Activated naive CD8-positive, alpha-beta T cell treated with anti-CD3 and anti-CD28 coated beads for 36 hours (primary cell): ENCODE results near the gene UHRF1. TPM values are rescaled to one million over a fixed set of nuclear protein-coding genes. Genes with fewer than 3 reads are reported as not detected.
"Not testable (repeated sequence)": the region's sequence is repeated elsewhere in the genome, so short reads cannot be mapped to it uniquely, and the experiment has no call there.

Experiments
- DNase-seq: peaks from one replicate; pipeline ENCODE4 v3.0.0; 2021
- H3K27ac Mint-ChIP-seq: one replicate; pipeline ENCODE4 v1.8.0; 2022; ENCODE audit warnings: mild to moderate bottlenecking, moderate library complexity, mixed read lengths
- H3K27me3 Mint-ChIP-seq: one replicate; pipeline ENCODE4 v1.8.0; 2022; ENCODE audit warnings: mild to moderate bottlenecking, mixed read lengths
- H3K36me3 Mint-ChIP-seq: one replicate; pipeline ENCODE4 v1.8.0; 2021; ENCODE audit warnings: mild to moderate bottlenecking, mixed read lengths
- H3K4me1 Mint-ChIP-seq: one replicate; pipeline ENCODE4 v1.8.0; 2021; ENCODE audit warnings: mixed read lengths
- H3K4me3 Mint-ChIP-seq: one replicate; pipeline ENCODE4 v1.8.0; 2022; ENCODE audit warnings: mild to moderate bottlenecking, moderate library complexity, mixed read lengths
- H3K9me3 Mint-ChIP-seq: one replicate; pipeline ENCODE4 v1.8.0; 2022; ENCODE audit warnings: mixed read lengths
- total RNA-seq, 2 experiments: library from RNA; stranded (reverse); gene quantifications; one replicate each; pipeline ENCODE4 v1.2.3, GENCODE V29; 2021

UHRF1 gene
- total RNA-seq, 2 experiments from 2014 or later = 244 to 245 TPM

DNA sequence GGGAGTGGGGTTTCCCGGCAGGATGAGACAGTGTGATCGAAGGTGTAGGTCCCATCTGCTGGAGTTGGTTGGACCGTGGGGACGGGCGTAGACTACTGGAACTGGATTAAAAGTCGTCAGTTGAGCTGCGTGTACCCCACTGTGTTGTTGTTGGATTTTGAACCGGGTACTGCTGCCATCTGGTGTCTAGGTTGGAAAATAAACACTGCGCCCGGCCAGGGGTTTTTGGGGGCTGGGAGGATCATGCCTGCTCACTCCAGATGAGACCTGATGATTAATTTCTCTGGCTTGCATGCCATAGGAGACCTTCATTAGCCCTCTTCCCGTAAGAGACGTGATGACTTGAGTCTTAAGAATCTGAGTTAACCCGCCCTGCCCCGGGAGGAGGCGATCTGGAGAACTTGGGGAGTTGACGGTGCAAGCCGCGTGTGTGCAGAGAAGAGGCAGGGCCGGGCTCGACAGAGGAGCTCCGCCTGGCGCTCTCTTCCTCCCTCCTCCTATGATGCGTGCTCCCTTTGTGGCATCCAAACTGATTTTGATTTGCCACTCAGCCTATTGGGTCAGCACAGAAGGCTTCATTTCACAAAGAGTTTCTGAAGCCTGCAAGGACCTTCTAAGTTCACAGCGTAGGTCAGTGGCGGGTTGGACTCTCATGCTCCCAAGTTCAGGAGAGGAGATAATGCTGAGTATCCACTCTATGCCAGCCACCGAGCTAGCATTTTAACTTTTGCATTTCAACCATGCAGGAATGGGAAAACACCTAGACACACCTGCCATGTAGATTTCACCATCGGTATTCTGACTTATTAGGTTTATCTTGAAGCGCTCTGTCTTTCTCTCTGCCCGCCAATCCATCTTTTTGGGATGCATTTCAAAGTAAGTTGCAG is 2.7 kb downstream of the UHRF1 start:
- Mint-ChIP-seq H3K4me1 (peaks cover 64% of the 10 kb centered on the region), H3K4me3 (peak overlapping the region; percentile 91), H3K36me3 (peaks cover 65% of the 10 kb centered on the region), H3K27ac (peak overlapping the region; percentile 79), H3K9me3 (no peaks in the 10 kb centered on the region), H3K27me3 (no peaks in the 10 kb centered on the region)
- peak; percentile 77 for DNase-seq

DNA sequence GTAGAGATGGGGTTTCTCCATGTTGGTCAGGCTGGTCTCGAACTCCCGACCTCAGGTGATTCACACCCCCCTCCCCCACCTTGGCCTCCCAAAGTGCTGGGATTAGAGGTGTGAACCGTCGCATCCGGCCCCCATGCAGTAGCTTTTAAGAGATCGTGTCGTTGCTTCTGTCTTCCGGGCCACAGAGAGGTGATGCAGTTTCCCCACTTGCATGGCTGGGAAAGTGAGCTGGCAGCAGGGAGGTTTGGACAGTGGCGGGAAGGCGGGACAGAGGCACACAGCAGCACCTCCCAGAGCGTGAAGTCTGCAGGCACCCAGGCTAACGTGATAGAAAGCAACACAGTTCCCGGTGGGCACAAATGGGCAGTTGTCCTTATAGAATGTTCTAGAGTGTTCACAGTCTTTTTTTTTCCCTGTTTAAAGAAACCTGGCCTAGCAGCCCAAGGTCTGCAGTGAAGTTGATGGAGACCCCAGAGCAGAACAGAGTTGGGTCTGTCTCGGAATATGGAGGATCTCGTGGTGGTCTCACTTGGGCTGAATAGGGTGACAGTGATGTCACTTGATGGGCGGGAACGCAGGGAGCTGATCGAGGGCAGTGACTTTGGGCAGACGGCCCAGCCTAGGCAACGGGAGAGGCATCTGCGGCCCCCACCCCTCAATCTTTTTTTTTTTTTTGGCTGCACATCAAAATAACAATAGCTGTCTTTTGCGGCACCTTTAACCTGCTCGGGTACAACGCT is 4.9 kb downstream of the UHRF1 start:
- peaks cover 75% of the 10 kb centered on the region for H3K36me3 Mint-ChIP-seq
- H3K4me1 Mint-ChIP-seq = peaks cover 57% of the 10 kb centered on the region
- peak; percentile 43 for DNase-seq
- peak overlapping the region; percentile 85 for H3K27ac Mint-ChIP-seq
- H3K27me3 Mint-ChIP-seq = no peaks in the 10 kb centered on the region
- no peaks in the 10 kb centered on the region for H3K9me3 Mint-ChIP-seq
- H3K4me3 Mint-ChIP-seq = peak overlapping the region; percentile 88

DNA sequence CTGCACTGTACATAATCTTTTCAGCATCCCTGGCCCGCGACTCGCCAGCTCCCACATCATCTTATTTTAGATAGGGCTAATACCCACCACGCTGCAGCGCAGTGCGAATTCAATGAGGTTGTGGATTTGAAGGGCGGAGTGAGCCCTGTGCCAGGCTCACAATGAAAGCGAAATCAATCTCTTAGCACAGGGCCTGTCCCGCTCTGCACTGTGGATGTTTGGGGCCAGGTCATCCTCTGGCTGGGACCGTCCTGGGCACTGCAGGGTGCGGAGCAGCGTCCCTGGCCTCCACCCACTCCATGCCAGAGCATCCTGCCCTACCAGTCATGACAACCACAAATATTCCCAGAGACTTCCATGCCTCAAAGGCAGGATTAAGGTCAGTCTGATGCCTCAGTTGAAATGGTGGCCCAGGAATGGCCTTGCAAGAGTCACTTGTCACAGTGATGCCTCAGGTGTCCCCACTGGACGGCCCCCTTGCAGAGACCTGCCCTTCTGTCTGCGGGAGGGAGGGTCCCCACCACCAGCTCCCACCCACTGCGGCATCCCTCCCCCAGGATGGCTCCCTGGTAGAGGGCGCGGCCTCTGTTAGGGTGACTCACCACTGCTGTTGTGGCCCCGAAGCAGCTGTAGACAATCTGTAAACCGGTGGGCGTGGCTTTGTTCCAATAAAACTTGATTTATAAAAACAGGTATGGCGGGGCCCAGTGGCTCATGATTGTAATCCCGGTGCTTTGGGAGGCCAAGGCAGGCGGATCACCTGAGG is 5.6 kb downstream of the UHRF1 start:
- Mint-ChIP-seq H3K36me3 (peaks cover 79% of the 10 kb centered on the region), H3K27me3 (no peaks in the 10 kb centered on the region), H3K9me3 (no peaks in the 10 kb centered on the region), H3K4me3 (peak overlapping the region; percentile 88), H3K27ac (peak overlapping the region; percentile 85), H3K4me1 (peaks cover 57% of the 10 kb centered on the region)
- peak; percentile 79 for DNase-seq

DNA sequence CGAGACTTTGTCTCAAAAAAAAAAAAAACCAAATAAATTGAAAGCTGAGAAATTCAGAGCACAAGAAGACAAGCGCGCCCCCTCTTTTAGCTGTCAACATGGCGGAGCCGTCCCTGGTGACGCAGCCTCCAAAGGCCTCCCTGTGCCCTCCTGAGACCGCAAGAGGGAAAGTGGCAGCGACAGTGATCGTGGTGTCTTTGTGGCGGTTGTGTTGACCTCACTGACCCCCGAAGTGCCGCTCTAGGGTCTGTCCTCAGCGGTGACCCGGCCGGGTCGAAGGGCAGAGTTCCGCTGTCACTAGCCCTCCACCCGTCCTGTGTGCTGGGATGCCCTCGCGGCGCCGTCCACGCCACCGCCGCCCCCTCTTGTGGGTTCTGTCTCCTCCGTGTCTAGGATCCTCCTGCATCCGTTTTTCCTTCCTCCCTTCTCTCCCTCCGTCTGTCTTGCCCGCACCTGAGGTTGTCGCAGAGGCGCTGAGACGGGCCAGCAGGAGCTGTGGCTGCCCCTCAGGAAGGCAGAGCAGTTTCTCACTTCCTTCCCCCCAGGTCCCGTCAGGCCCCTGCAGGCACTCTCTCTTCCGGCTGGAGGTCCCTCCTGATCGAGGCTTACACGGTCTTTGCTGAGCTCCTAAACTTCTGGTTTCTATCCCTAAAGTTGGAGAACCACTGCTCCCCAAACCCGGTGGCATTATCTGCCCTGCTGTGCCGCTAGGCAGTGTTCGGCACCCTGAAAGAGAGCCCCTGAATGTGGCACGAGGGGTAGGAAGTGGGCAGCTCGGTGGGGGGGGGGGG is 7.2 kb downstream of the UHRF1 start:
- no peaks in the 10 kb centered on the region for H3K9me3 Mint-ChIP-seq
- DNase-seq = peak; percentile 53
- H3K27me3 Mint-ChIP-seq = no peaks in the 10 kb centered on the region
- H3K27ac Mint-ChIP-seq = peak overlapping the region; percentile 85
- peaks cover 53% of the 10 kb centered on the region for H3K4me1 Mint-ChIP-seq
- H3K4me3 Mint-ChIP-seq = peak overlapping the region; percentile 88
- peaks cover 78% of the 10 kb centered on the region for H3K36me3 Mint-ChIP-seq

DNA sequence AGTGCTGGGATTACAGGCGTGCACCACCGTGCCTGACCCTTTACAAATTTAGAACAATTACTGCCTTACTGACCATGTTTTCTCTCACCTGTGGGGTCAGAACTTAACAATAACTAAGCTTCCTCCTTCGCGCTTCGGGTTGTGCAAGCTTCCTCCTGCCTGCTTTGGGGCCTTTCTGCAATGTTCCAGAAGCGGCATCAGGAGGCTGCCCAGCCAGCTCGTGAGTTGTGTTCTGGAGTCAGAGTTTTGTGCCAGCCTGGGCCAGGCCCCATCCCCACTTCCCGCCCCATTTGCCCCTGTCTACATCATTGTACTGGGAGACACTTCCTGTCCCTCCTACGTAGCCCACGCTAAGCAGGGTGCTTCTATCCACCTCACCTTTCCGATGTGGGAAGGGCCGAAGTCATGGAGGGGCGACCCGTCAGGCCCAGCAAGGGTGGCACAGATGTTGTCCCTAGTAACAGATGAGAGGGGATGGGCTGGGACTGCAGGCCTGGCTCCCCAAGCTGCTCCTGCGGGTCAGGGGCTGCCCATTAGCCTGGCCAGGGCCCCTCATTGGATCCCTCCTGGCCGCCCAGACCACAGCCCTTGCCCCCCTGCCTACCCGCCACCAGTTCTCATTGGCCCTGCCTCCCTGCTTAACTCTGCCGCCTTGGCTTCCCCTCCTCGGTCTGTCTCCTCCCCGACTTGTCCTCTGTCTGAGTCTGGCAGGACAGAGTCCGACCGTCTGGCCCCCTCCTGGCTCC is 13.4 kb downstream of the UHRF1 start:
- H3K4me1 Mint-ChIP-seq = peaks cover 8% of the 10 kb centered on the region
- peaks cover 55% of the 10 kb centered on the region for H3K36me3 Mint-ChIP-seq
- H3K9me3 Mint-ChIP-seq = no peaks in the 10 kb centered on the region
- DNase-seq = no peak
- H3K27ac Mint-ChIP-seq = no peak overlapping the region
- H3K4me3 Mint-ChIP-seq = no peak overlapping the region
- H3K27me3 Mint-ChIP-seq = no peaks in the 10 kb centered on the region

DNA sequence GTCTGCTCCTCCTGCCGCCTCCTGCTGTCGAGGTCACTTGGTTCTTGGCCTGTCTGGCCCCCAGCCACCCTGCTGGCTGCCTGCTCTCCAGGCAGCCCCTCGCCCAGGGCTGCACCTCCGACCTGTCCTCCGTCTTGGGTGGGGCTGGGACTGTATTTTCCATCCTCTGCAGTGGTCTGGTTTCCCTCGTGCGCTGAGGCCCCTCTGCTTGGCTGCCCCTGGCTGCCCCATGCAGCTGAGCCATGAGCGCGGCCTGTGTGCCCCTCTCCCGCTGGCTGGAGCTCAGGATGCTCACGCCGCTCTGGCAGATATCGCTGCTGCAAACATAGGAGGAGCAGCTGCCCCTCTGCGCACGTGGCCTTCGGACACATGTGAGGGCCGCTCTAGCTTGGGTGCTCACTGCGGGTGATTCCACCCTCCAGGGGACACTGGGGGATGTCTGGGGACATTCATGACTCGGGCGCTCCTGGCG is 14.0 kb downstream of the UHRF1 start:
- Mint-ChIP-seq H3K9me3 (no peaks in the 10 kb centered on the region), H3K27ac (no peak overlapping the region), H3K4me3 (no peak overlapping the region), H3K36me3 (peaks cover 51% of the 10 kb centered on the region), H3K27me3 (no peaks in the 10 kb centered on the region), H3K4me1 (peaks cover 8% of the 10 kb centered on the region)
- DNase-seq = no peak

DNA sequence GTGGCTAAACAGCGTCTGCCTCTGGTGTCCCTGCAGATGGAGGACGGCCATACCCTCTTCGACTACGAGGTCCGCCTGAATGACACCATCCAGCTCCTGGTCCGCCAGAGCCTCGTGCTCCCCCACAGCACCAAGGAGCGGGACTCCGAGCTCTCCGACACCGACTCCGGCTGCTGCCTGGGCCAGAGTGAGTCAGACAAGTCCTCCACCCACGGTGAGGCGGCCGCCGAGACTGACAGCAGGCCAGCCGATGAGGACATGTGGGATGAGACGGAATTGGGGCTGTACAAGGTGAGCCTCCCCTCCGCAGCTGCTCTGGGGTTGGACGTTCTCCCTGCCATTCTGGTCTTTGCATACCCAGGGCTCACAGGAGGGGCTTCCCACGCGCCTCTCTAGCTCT is 19.9 kb downstream of the UHRF1 start:
- Mint-ChIP-seq H3K4me1 (peaks cover 6% of the 10 kb centered on the region), H3K27ac (no peak overlapping the region), H3K27me3 (no peaks in the 10 kb centered on the region), H3K36me3 (peaks cover 47% of the 10 kb centered on the region), H3K9me3 (no peaks in the 10 kb centered on the region), H3K4me3 (no peak overlapping the region)
- no peak for DNase-seq

DNA sequence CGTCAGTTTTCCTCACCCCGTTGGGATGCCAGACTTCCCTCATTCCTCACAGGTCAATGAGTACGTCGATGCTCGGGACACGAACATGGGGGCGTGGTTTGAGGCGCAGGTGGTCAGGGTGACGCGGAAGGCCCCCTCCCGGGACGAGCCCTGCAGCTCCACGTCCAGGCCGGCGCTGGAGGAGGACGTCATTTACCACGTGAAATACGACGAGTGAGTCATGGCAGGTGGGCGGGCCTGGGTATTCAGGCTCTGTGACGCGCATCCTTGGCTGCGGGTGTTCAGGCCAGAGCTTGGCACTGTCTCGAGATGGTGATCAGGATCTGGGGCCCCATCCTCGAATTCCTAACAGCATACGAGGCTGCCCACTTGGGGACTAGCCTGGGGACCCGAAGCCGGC is 21.4 kb downstream of the UHRF1 start:
- no peaks in the 10 kb centered on the region for H3K9me3 Mint-ChIP-seq
- peaks cover 55% of the 10 kb centered on the region for H3K36me3 Mint-ChIP-seq
- no peaks in the 10 kb centered on the region for H3K27me3 Mint-ChIP-seq
- peak overlapping the region; percentile 12 for H3K27ac Mint-ChIP-seq
- DNase-seq = no peak
- peaks cover 3% of the 10 kb centered on the region for H3K4me1 Mint-ChIP-seq
- H3K4me3 Mint-ChIP-seq = no peak overlapping the region

DNA sequence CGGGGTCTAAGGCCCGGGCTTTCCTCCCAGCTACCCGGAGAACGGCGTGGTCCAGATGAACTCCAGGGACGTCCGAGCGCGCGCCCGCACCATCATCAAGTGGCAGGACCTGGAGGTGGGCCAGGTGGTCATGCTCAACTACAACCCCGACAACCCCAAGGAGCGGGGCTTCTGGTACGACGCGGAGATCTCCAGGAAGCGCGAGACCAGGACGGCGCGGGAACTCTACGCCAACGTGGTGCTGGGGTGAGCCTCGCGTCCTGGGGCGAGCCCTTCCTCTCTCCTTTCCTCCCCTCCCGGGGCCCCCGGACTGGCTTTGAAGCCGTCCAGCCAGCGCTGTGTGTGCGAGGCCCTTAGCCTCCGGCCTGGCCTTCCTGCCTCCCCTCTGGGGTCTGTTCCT is 23.4 kb downstream of the UHRF1 start:
- no peaks in the 10 kb centered on the region for H3K9me3 Mint-ChIP-seq
- no peak for DNase-seq
- no peak overlapping the region for H3K27ac Mint-ChIP-seq
- peak overlapping the region; percentile 10 for H3K4me3 Mint-ChIP-seq
- H3K4me1 Mint-ChIP-seq = peaks cover 1% of the 10 kb centered on the region
- no peaks in the 10 kb centered on the region for H3K27me3 Mint-ChIP-seq
- H3K36me3 Mint-ChIP-seq = peaks cover 64% of the 10 kb centered on the region

DNA sequence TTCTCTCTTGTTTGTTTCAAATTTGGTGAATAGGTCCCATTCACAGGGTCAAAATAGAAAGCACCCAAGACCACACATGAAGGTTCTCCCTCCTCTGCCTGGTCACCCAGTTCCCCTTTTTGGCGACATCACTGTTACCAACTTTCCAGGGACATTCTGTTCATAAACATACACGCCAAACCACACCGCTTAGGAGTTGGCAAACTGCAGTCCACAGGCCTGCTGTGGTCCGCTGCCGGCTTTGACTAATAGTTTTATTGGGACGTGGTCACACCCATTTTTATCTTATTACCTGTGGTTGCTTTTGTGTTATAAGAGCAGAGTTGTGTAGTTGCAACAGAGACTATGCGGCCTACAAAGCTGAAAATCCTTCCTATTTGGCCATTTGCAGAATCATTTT is 24.2 kb downstream of the UHRF1 start:
- H3K9me3 Mint-ChIP-seq = no peaks in the 10 kb centered on the region
- no peak overlapping the region for H3K27ac Mint-ChIP-seq

DNA sequence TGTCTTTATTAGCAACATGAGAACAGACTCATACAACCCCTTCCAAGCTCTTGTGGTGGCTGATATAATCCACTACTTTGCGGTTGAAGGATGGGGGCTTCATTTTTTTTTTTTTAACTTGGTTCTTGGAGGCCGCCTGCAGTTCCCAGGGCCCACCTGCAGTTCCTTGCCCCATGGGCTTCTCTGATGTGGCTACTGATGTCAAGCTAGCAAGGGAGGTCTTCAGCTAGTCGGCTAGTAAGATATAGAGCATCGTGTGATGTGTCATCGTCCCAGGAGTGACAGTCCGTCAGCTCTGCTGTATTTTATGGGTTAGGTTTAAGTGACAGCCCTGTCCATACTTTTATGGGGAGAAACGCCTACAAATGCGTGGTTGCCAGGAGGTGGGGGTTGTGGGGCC is 26.1 kb downstream of the UHRF1 start:
- Mint-ChIP-seq H3K4me1 (peaks cover 5% of the 10 kb centered on the region), H3K27me3 (no peaks in the 10 kb centered on the region), H3K4me3 (no peak overlapping the region), H3K36me3 (peaks cover 66% of the 10 kb centered on the region), H3K27ac (no peak overlapping the region), H3K9me3 (no peaks in the 10 kb centered on the region)
- no peak for DNase-seq

More for the DNA sequence above, 24.2 kb downstream of the UHRF1 start:
- Mint-ChIP-seq H3K27me3 (no peaks in the 10 kb centered on the region), H3K4me1 (peaks cover 5% of the 10 kb centered on the region), H3K4me3 (no peak overlapping the region), H3K36me3 (peaks cover 69% of the 10 kb centered on the region)
- no peak for DNase-seq

DNA sequence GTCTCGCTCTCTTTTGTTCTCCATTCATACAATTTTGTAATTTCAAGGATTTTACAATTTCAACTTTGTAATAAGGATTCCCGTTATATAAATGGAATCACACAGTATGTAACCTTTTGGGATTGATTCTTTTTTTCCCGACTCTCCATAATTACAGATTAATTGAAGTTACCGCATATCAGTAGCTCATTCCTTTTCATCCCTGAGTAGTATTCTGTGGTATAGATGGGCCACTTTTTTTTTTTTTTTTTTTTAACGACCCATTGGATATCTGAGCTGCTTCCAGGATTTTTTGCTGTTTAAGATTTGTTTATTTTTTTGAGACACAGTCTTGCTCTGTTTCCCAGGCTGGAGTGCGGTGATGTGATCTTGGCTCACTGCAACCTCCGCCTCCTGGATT is 27.8 kb downstream of the UHRF1 start:
- Mint-ChIP-seq H3K9me3 (no peaks in the 10 kb centered on the region), H3K4me1 (peaks cover 5% of the 10 kb centered on the region), H3K36me3 (peaks cover 67% of the 10 kb centered on the region), H3K27me3 (no peaks in the 10 kb centered on the region), H3K27ac (no peak overlapping the region), H3K4me3 (no peak overlapping the region)
- DNase-seq = no peak

DNA sequence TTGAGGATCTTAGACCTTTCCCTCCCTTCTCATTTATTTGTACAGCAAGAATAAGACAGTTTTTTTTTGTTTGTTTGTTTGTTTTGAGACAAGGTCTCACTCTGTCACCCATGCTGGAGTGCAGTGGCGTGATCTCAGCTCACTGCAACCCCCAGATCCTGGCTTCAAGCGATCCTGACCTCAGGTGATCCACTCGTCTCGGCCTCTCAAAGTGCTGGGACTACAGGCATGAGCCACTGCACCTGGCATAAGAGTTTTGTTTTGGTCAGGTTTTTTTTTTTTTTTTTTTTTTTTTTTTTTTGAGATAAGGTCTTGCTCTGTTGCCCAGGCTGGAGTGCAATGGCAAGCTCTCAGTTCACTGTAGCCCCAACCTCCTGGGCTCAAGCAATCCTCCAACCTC is 29.2 kb downstream of the UHRF1 start:
- H3K4me3 Mint-ChIP-seq, H3K4me1 Mint-ChIP-seq, H3K27ac Mint-ChIP-seq, DNase-seq, H3K9me3 Mint-ChIP-seq, H3K27me3 Mint-ChIP-seq: not testable (repeated sequence)
- H3K36me3 Mint-ChIP-seq = peaks cover 66% of the 10 kb centered on the region

DNA sequence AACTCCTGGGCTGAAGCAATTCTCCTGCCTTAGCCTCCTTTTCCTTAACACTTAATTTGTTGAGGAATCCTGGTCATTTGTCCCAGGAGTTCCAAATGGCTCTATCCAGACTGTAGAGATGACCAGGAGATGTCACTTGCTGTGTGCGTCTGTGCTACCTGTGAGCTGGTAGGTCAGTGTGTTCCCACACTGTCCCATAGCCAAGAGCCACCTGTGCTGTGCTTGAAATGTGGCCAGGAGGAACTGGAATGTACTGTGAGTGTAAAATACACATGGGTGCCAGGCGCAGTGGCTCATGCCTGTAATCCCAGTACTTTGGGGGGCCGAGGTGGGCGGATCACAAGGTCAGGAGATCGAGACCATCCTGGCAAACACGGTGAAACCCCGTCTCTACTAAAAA is 30.2 kb downstream of the UHRF1 start:
- H3K27ac Mint-ChIP-seq = no peak overlapping the region
- H3K4me1 Mint-ChIP-seq = peaks cover 5% of the 10 kb centered on the region
- H3K36me3 Mint-ChIP-seq = peaks cover 68% of the 10 kb centered on the region
- DNase-seq = no peak
- no peak overlapping the region for H3K4me3 Mint-ChIP-seq
- no peaks in the 10 kb centered on the region for H3K9me3 Mint-ChIP-seq
- H3K27me3 Mint-ChIP-seq = no peaks in the 10 kb centered on the region
